Epithelial cell of proximal tubule (primary cell): ENCODE data around the gene DDX28. TPM values are rescaled to one million over a fixed set of nuclear protein-coding genes. Genes with fewer than 3 reads are reported as not detected.

Experiments used
- DNase-seq: peaks from one replicate; pipeline ENCODE4 v3.0.0-alpha.2; 2011; ENCODE audit warnings: low read depth
- H3K4me3 ChIP-seq: 2 replicates; pipeline ENCODE4 v1.5.1; 2011; ENCODE audit warnings: low read depth, mild to moderate bottlenecking, low read length
- total RNA-seq: library from RNA; depleted of rRNA; stranded (reverse); fragments of >200 nt; gene quantifications from 2 replicates; pipeline ENCODE4 v1.2.3, GENCODE V29; 2015
- TF ChIP-seq, protein P1 (sequence below): conservative IDR thresholded peaks from 2 replicates; pipeline ENCODE4 v1.5.1; 2012; ENCODE audit warnings: low read depth, mild to moderate bottlenecking, low read length

The DDX28 gene, protein sequence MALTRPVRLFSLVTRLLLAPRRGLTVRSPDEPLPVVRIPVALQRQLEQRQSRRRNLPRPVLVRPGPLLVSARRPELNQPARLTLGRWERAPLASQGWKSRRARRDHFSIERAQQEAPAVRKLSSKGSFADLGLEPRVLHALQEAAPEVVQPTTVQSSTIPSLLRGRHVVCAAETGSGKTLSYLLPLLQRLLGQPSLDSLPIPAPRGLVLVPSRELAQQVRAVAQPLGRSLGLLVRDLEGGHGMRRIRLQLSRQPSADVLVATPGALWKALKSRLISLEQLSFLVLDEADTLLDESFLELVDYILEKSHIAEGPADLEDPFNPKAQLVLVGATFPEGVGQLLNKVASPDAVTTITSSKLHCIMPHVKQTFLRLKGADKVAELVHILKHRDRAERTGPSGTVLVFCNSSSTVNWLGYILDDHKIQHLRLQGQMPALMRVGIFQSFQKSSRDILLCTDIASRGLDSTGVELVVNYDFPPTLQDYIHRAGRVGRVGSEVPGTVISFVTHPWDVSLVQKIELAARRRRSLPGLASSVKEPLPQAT
- total RNA-seq, result 5.3 and 11.8 TPM in 2 replicates

DNA sequence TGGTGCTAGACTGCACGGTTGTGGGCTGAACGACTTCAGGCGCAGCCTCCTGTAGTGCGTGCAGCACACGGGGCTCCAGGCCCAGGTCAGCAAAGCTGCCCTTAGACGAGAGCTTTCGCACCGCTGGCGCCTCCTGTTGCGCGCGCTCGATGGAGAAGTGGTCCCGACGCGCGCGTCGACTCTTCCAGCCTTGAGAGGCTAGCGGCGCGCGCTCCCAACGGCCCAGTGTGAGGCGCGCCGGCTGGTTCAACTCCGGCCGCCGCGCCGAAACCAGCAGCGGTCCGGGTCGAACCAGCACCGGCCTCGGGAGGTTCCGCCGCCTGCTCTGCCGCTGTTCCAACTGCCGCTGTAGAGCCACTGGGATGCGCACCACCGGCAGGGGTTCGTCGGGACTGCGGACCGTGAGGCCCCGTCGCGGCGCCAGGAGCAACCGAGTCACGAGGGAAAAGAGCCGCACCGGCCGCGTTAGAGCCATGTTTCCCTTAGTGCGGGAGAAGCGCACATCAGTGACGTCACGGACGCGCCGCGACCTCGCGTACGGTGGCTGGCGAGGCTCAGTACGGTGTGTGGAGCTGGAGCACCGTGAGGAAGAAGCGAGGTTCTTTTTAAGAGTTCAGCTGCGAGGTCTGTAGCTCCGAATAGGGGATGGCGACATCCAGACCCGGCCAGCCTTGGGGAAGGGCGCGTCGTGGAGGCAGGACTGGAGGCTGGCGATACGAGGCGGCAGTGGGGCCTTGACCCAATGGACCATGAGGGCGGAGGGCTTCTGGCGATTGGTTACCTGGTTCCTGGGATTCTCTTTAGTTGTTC lies at the start of gene DDX28, which contains the start of gene DUS2:
Gene DDX28, minus strand, starts transcription at position 505 of the 810 bp plus-strand sequence. Its CDS starts 30 bp downstream, at position 475.
Gene DUS2, plus strand, starts transcription at position 557 of the 810 bp plus-strand sequence. CDS start 14,740 bp downstream, outside the sequence.
- TF ChIP-seq, protein P1, sequence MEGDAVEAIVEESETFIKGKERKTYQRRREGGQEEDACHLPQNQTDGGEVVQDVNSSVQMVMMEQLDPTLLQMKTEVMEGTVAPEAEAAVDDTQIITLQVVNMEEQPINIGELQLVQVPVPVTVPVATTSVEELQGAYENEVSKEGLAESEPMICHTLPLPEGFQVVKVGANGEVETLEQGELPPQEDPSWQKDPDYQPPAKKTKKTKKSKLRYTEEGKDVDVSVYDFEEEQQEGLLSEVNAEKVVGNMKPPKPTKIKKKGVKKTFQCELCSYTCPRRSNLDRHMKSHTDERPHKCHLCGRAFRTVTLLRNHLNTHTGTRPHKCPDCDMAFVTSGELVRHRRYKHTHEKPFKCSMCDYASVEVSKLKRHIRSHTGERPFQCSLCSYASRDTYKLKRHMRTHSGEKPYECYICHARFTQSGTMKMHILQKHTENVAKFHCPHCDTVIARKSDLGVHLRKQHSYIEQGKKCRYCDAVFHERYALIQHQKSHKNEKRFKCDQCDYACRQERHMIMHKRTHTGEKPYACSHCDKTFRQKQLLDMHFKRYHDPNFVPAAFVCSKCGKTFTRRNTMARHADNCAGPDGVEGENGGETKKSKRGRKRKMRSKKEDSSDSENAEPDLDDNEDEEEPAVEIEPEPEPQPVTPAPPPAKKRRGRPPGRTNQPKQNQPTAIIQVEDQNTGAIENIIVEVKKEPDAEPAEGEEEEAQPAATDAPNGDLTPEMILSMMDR, result no peak
- DNase-seq, result peak; percentile 63
- H3K4me3 ChIP-seq, result peak within 1 kb of the TSS; percentile 96

- DNase-seq, result no peak
- no peak overlapping the region for H3K4me3 ChIP-seq
- TF ChIP-seq, protein P1, result no peak
Observed at GRCh38 chr16:68072038-68072695, 49.1 kb upstream of the DDX28 start.

DNA sequence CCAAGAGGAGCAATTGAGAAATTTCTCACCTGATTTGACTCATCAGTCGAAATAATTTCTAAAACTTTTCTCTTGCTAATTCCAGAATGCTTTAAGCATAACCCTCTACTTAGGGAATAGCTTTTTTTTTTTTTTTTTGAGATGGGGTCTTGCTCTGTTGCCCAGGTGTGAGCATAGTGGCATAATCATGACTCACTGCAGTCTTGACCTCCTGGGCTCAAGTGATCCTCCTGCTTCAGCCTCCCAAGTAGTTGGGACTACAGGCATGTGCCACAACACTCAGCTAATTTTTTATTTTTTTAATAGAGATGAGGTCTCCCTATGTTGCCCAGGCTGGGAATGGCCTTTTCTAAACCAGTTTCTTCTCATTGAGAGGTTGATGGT lies 48.5 kb upstream of the DDX28 start:
- no peak overlapping the region for H3K4me3 ChIP-seq
- TF ChIP-seq, protein P1, result no peak
- DNase-seq, result no peak

GRCh38 chr16:68070806-68071517 lies 47.9 kb upstream of the DDX28 start:
- H3K4me3 ChIP-seq, result no peak overlapping the region
- no peak for DNase-seq
- TF ChIP-seq, protein P1, result no peak

DNA sequence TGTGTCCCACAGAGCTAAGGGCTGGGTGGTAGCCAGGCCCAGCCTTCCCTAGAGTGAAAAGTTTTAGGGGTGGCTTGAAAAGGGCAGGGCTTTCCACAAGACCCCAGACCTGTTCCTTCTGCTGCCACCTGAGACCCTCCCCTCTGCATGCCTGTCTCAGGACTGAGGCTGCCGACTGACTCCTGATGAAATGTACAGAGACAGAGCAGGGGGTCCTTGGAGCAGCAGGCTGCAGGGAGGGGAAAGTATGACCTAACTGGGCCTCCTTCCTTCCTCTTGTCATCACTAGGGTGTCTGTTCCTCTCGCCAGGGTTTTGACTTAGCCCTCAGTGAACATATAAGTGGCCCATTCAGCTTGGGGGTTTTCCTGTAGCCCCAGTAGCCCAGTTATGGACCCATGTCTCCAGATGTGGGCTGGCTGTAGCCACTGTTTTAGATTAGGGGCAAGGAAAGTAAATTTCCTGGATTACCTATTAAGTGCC lies 47.3 kb upstream of the DDX28 start:
- no peak overlapping the region for H3K4me3 ChIP-seq
- DNase-seq, result no peak
- TF ChIP-seq, protein P1, result no peak

DNA sequence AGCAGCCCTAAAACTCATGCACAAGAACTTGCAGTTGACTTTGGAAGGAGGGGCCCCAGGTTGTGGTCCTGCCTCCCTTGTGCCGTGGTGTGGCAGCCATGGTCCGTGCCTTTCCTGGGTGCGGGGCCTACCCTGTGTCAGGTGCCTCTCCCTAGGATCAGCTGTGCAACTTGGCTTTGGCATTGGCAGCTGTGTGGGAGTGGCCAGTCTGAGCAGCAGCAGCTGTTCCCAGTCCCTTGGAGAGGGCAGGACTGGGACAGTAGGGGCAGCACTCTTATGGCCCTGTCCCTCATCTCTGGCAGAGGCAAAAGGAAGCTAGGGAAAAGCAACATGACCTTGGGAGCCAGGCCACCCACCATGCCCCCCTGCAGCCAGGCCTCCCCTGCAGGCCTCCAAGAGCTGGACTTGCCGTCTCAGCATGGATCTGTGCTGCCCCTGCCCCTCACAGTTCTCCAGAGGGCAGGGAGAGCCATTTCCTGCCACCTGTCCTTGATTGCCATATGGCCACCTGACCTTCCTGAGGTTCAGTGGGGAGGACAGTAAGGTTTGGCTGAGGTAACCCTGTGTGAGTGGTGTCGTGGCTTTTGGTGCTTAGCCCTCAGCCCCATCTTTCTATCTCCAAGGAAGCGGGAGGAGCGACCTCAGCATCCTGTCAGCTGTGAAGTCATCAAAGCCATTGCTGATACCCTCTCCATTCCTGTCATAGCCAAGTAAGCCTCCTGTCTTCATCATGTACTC lies 46.6 kb upstream of the DDX28 start:
- TF ChIP-seq, protein P1, result no peak
- DNase-seq, result no peak

More for the DNA sequence above, 46.6 kb upstream of the DDX28 start:
- H3K4me3 ChIP-seq, result no peak overlapping the region
